Measurements from ENCODE around the gene HAS3.

HAS3 gene

GRCh38 chr16:69132424-69133252 lies 27.2 kb downstream of the HAS3 start, which contains the start of the genes CHTF8 and UTP4 (continued):
- TF ChIP-seq ZNF24 (tag by site-specific recombination; IDR thresholded peaks at IDR 0.05) = no peak
- TF ChIP-seq PATZ1 (tag by site-specific recombination; IDR thresholded peaks at IDR 0.05) = peak; percentile 85
- TF ChIP-seq TCF7L2 (IDR thresholded peaks at IDR 0.05; ENCODE audit: borderline replicate concordance, low read depth, low read length) = no peak
- TF ChIP-seq GLIS1 (tag by site-specific recombination; IDR thresholded peaks at IDR 0.05) = 0 out of 2 replicates have a peak, but pooled peaks have one; percentile 20
- TF ChIP-seq ZNF600 (tag by site-specific recombination; IDR thresholded peaks at IDR 0.05) = no peak
- peak; percentile 83; the same call in 1 of the 2 replicates for TF ChIP-seq KLF16 (tag by site-specific recombination; IDR thresholded peaks at IDR 0.05)
- TF ChIP-seq ZNF645 (tag by site-specific recombination; IDR thresholded peaks at IDR 0.05) = no peak
- TF ChIP-seq ZNF37A (tag by site-specific recombination; IDR thresholded peaks at IDR 0.05) = no peak

GRCh38 chr16:69133373-69133954 lies 28.0 kb downstream of the HAS3 start:
- Histone ChIP-seq H3K36me3 (ENCODE audit: control insufficient read depth in 2 of 2, insufficient read depth in 1 of 2, low read length in 2 of 2) (peaks cover 27 to 48% of the 10 kb centered on the region in 2 experiments; a peak in 2 of 3 replicates), H3K4me3 (ENCODE audit: low read depth, low read length) (peak overlapping the region; percentile 83), H3K9me3 (ENCODE audit: control insufficient read depth, insufficient read depth, low read depth, low read length) (no peaks in the 10 kb centered on the region), H3K4me1 (ENCODE audit: control insufficient read depth, insufficient read depth, low read length) (peaks cover 3% of the 10 kb centered on the region; the same call in 1 of the 2 replicates), H3K27ac (ENCODE audit: extremely low read depth, low read depth, low read length) (peak overlapping the region; percentile 94; the same call in 1 of the 2 replicates)
- POLR2A ChIA-PET = interaction anchor here (0.5 to 1.3 kb wide), 6 partner anchors 8 to 212 kb away, joined by 3 to 7 read pairs (median 3); no protein-coding TSS in a partner anchor
- CTCF ChIA-PET = interaction anchor here (0.6 to 1.9 kb wide), 3 partner anchors 10 to 156 kb away, joined by 5 to 10 read pairs (median 5); no protein-coding TSS in a partner anchor
- TF ChIP-seq ZNF366 (tag by site-specific recombination; conservative IDR thresholded peaks at IDR 0.05) = no peak
- no peak for TF ChIP-seq ZNF777 (tag by site-specific recombination; IDR thresholded peaks at IDR 0.05; ENCODE audit: borderline replicate concordance)
- TF ChIP-seq TCF7L2 (IDR thresholded peaks at IDR 0.05; ENCODE audit: borderline replicate concordance, low read depth, low read length) = no peak
- no peak for TF ChIP-seq ZNF354C (tag by site-specific recombination; IDR thresholded peaks at IDR 0.05; ENCODE audit: borderline replicate concordance, low read depth)
- no peak for TF ChIP-seq ZNF10 (tag by site-specific recombination; IDR thresholded peaks at IDR 0.05)
- TF ChIP-seq ZNF513 (tag by site-specific recombination; IDR thresholded peaks at IDR 0.05) = no peak
- TF ChIP-seq ZBTB6 (tag by site-specific recombination; IDR thresholded peaks at IDR 0.05) = no peak
- TF ChIP-seq ZNF140 (tag by site-specific recombination; IDR thresholded peaks at IDR 0.05) = no peak
- no peak for TF ChIP-seq ZNF239 (tag by site-specific recombination; IDR thresholded peaks at IDR 0.05)
- TF ChIP-seq ZNF600 (tag by site-specific recombination; IDR thresholded peaks at IDR 0.05) = no peak
- TF ChIP-seq ZBTB11 (tag by site-specific recombination; conservative IDR thresholded peaks at IDR 0.05; ENCODE audit: low read depth) = no peak
- no peak for TF ChIP-seq BCL6B (tag by site-specific recombination; IDR thresholded peaks at IDR 0.05)
- no peak for TF ChIP-seq KLF7 (tag by site-specific recombination; IDR thresholded peaks at IDR 0.05; ENCODE audit: borderline replicate concordance)
- no peak for TF ChIP-seq INSM2 (tag by site-specific recombination; IDR thresholded peaks at IDR 0.05)
- TF ChIP-seq ZNF621 (tag by site-specific recombination; IDR thresholded peaks at IDR 0.05) = no peak
